Measurements from ENCODE around the gene CHCHD3.

The CHCHD3 gene

GRCh38 chr7:132858760-132859159 is 223.1 kb downstream of the CHCHD3 start:
- TF ChIP-seq FOXP2 (optimal IDR thresholded peaks at IDR 0.05; ENCODE audit: borderline replicate concordance, extremely low read depth, extremely low read length, insufficient read depth) (no peak), TAF1 (IDR thresholded peaks at IDR 0.05; ENCODE audit: borderline replicate concordance, insufficient read depth, low read length) (no peak), REST (IDR thresholded peaks at IDR 0.05; ENCODE audit: insufficient read depth in 1 of 2, low read depth in 2 of 2, low read length in 2 of 2) (no peak), SIN3A (IDR thresholded peaks at IDR 0.05; ENCODE audit: borderline replicate concordance, insufficient read depth, low read length) (no peak), POLR2AphosphoS5 (IDR thresholded peaks at IDR 0.05; ENCODE audit: low read depth, low read length) (no peak)

GRCh38 chr7:132858251-132858650 is 223.6 kb downstream of the CHCHD3 start:
- TF ChIP-seq SIN3A (IDR thresholded peaks at IDR 0.05; ENCODE audit: borderline replicate concordance, insufficient read depth, low read length) = no peak
- TF ChIP-seq FOXP2 (optimal IDR thresholded peaks at IDR 0.05; ENCODE audit: borderline replicate concordance, extremely low read depth, extremely low read length, insufficient read depth) = no peak

- TF ChIP-seq SIN3A (IDR thresholded peaks at IDR 0.05; ENCODE audit: borderline replicate concordance, insufficient read depth, low read length) = no peak
- TF ChIP-seq TAF1 (IDR thresholded peaks at IDR 0.05; ENCODE audit: borderline replicate concordance, insufficient read depth, low read length) = no peak
- TF ChIP-seq REST (IDR thresholded peaks at IDR 0.05; ENCODE audit: insufficient read depth in 1 of 2, low read depth in 2 of 2, low read length in 2 of 2) = no peak
- TF ChIP-seq FOXP2 (optimal IDR thresholded peaks at IDR 0.05; ENCODE audit: borderline replicate concordance, extremely low read depth, extremely low read length, insufficient read depth) = no peak
- no peak for TF ChIP-seq POLR2AphosphoS5 (IDR thresholded peaks at IDR 0.05; ENCODE audit: low read depth, low read length)
Observed at GRCh38 chr7:132857703-132858102, 224.2 kb downstream of the CHCHD3 start.

- no peak for TF ChIP-seq SIN3A (IDR thresholded peaks at IDR 0.05; ENCODE audit: borderline replicate concordance, insufficient read depth, low read length)
- TF ChIP-seq REST (IDR thresholded peaks at IDR 0.05; ENCODE audit: insufficient read depth in 1 of 2, low read depth in 2 of 2, low read length in 2 of 2) = no peak
- TF ChIP-seq POLR2AphosphoS5 (IDR thresholded peaks at IDR 0.05; ENCODE audit: low read depth, low read length) = no peak
- TF ChIP-seq FOXP2 (optimal IDR thresholded peaks at IDR 0.05; ENCODE audit: borderline replicate concordance, extremely low read depth, extremely low read length, insufficient read depth) = no peak
- no peak for TF ChIP-seq TAF1 (IDR thresholded peaks at IDR 0.05; ENCODE audit: borderline replicate concordance, insufficient read depth, low read length)
Observed at GRCh38 chr7:132857031-132857430, 224.9 kb downstream of the CHCHD3 start.

- TF ChIP-seq POLR2AphosphoS5 (IDR thresholded peaks at IDR 0.05; ENCODE audit: low read depth, low read length) = no peak
- no peak for TF ChIP-seq SIN3A (IDR thresholded peaks at IDR 0.05; ENCODE audit: borderline replicate concordance, insufficient read depth, low read length)
- TF ChIP-seq FOXP2 (optimal IDR thresholded peaks at IDR 0.05; ENCODE audit: borderline replicate concordance, extremely low read depth, extremely low read length, insufficient read depth) = no peak
- TF ChIP-seq TAF1 (IDR thresholded peaks at IDR 0.05; ENCODE audit: borderline replicate concordance, insufficient read depth, low read length) = no peak
- TF ChIP-seq REST (IDR thresholded peaks at IDR 0.05; ENCODE audit: insufficient read depth in 1 of 2, low read depth in 2 of 2, low read length in 2 of 2) = no peak
Observed at GRCh38 chr7:132856416-132856815, 225.5 kb downstream of the CHCHD3 start.
